IMR-90 (cell line): ENCODE data around the gene NXPH2.

Experiments
- BHLHE40 ChIP-seq: fragments of 150-350 bp; IDR thresholded peaks from 2 replicates; pipeline ENCODE4 v1.6.1; 2016; ENCODE audit warnings: mild to moderate bottlenecking, low read depth, low read length
- CHD1 ChIP-seq: IDR thresholded peaks from 2 replicates; pipeline ENCODE4 v1.6.1; 2012; ENCODE audit warnings: low read depth, low read length, improper control_type of control experiment
- MAFK ChIP-seq: IDR thresholded peaks from 2 replicates; pipeline ENCODE4 v1.6.1; 2012; ENCODE audit warnings: low read depth, low read length, improper control_type of control experiment
- MXI1 ChIP-seq: IDR thresholded peaks from 2 replicates; pipeline ENCODE4 v1.6.1; 2012; ENCODE audit warnings: low read depth, mild to moderate bottlenecking, low read length, moderate library complexity, borderline replicate concordance
- POLR2A ChIP-seq: IDR thresholded peaks from 2 replicates; pipeline ENCODE4 v1.6.1; 2012; ENCODE audit warnings: mild to moderate bottlenecking, low read depth, low read length
- RAD21 ChIP-seq: IDR thresholded peaks from 2 replicates; pipeline ENCODE4 v1.6.1; 2012; ENCODE audit warnings: low read length, improper control_type of control experiment
- RCOR1 ChIP-seq: IDR thresholded peaks from 2 replicates; pipeline ENCODE4 v1.6.1; 2012; ENCODE audit warnings: mild to moderate bottlenecking, low read length, improper control_type of control experiment; ENCODE audit not compliant: insufficient replicate concordance
- SMC3 ChIP-seq: fragments of 150-350 bp; IDR thresholded peaks from 2 replicates; pipeline ENCODE4 v1.6.1; 2016; ENCODE audit warnings: low read depth, mild to moderate bottlenecking, antibody characterized with exemption, low read length, moderate library complexity
- TF ChIP-seq, protein P1 (sequence below): conservative IDR thresholded peaks from 2 replicates; pipeline ENCODE4 v1.5.1; 2012; ENCODE audit warnings: mild to moderate bottlenecking, low read depth, low read length, improper control_type of control experiment

- TF ChIP-seq, protein P1, sequence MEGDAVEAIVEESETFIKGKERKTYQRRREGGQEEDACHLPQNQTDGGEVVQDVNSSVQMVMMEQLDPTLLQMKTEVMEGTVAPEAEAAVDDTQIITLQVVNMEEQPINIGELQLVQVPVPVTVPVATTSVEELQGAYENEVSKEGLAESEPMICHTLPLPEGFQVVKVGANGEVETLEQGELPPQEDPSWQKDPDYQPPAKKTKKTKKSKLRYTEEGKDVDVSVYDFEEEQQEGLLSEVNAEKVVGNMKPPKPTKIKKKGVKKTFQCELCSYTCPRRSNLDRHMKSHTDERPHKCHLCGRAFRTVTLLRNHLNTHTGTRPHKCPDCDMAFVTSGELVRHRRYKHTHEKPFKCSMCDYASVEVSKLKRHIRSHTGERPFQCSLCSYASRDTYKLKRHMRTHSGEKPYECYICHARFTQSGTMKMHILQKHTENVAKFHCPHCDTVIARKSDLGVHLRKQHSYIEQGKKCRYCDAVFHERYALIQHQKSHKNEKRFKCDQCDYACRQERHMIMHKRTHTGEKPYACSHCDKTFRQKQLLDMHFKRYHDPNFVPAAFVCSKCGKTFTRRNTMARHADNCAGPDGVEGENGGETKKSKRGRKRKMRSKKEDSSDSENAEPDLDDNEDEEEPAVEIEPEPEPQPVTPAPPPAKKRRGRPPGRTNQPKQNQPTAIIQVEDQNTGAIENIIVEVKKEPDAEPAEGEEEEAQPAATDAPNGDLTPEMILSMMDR: no peak
- no peak for TF ChIP-seq MXI1
- no peak for TF ChIP-seq POLR2A
- no peak for TF ChIP-seq RAD21
- no peak for TF ChIP-seq RCOR1
- no peak for TF ChIP-seq SMC3
- no peak for TF ChIP-seq CHD1
- no peak for TF ChIP-seq MAFK
- no peak for TF ChIP-seq BHLHE40
These were observed 19.5 kb downstream of the NXPH2 start for GRCh38 chr2:138760676-138761075.
